GM19043 (cell line): ENCODE data around the gene CUBN.

Experiments
- ATAC-seq: cut with Tn5 transposase; IDR thresholded peaks from one replicate; pipeline ENCODE4 v1.9.1; 2021; ENCODE audit warnings: low read depth; ENCODE audit not compliant: unreplicated experiment

Gene CUBN

GRCh38 chr10:16995867-16996529, 133.6 kb downstream of the CUBN start:
- no peak for ATAC-seq

- ATAC-seq, result no peak
Observed at GRCh38 chr10:16993186-16993585, 136.4 kb downstream of the CUBN start.

- no peak for ATAC-seq
Observed at GRCh38 chr10:16992611-16993119, 136.9 kb downstream of the CUBN start.

GRCh38 chr10:16991011-16991410, 138.6 kb downstream of the CUBN start:
- no peak for ATAC-seq

- ATAC-seq, result no peak
Observed at GRCh38 chr10:16989826-16990293, 139.8 kb downstream of the CUBN start.

- ATAC-seq, result no peak
Observed at GRCh38 chr10:16988900-16989299, 140.7 kb downstream of the CUBN start.

- no peak for ATAC-seq
Observed at GRCh38 chr10:16987976-16988610, 141.5 kb downstream of the CUBN start.

- no peak for ATAC-seq
Observed at GRCh38 chr10:16987206-16987621, 142.4 kb downstream of the CUBN start.

GRCh38 chr10:16986406-16987205, 143.0 kb downstream of the CUBN start:
- no peak for ATAC-seq

GRCh38 chr10:16986082-16986405, 143.6 kb downstream of the CUBN start:
- ATAC-seq, result no peak

GRCh38 chr10:16984242-16984641, 145.4 kb downstream of the CUBN start:
- no peak for ATAC-seq

- ATAC-seq, result no peak
Observed at GRCh38 chr10:16976803-16977202, 152.8 kb downstream of the CUBN start.

GRCh38 chr10:16975188-16975587, 154.4 kb downstream of the CUBN start:
- ATAC-seq, result no peak

GRCh38 chr10:16968416-16969041, 161.1 kb downstream of the CUBN start:
- ATAC-seq, result no peak

GRCh38 chr10:16967866-16968415, 161.7 kb downstream of the CUBN start:
- no peak for ATAC-seq

- no peak for ATAC-seq
Observed at GRCh38 chr10:16966991-16967865, 162.4 kb downstream of the CUBN start.

GRCh38 chr10:16965740-16966447, 163.7 kb downstream of the CUBN start:
- ATAC-seq, result no peak

- ATAC-seq, result no peak
Observed at GRCh38 chr10:16965344-16965616, 164.3 kb downstream of the CUBN start.

- ATAC-seq, result no peak
Observed at GRCh38 chr10:16964576-16965343, 164.9 kb downstream of the CUBN start.
